Adrenal gland (tissue), 12 donors: ENCODE results near the gene PCED1A. TPM values are rescaled to one million over a fixed set of nuclear protein-coding genes. Genes with fewer than 3 reads are reported as not detected.

Experiments used
- DNase-seq, 7 donors: peaks; one replicate each; pipeline ENCODE4 v3.0.0-alpha.2; 2019 to 2020
- H3K27ac ChIP-seq, 5 donors: fragments of 200-600 bp; sonication (generic) in 4 of 5; 1 replicate in 3 of 5; 2 replicates in 2 of 5; pipeline versions ENCODE4 v1.5.1 to v1.8.0; 2016 to 2020; ENCODE audit warnings: mild to moderate bottlenecking in 1 of 5
- H3K27me3 ChIP-seq: fragments of 200-600 bp; 2 replicates; pipeline ENCODE4 v1.8.0; 2021
- H3K36me3 ChIP-seq, 2 donors: fragments of 200-600 bp; replicated peaks in 1 of 2; 1 replicate in 1 of 2; 2 replicates in 1 of 2; pipeline versions ENCODE4 v1.5.1 to v1.8.0; 2018 to 2022
- H3K4me1 ChIP-seq, 2 donors: fragments of 200-600 bp; replicated peaks in 1 of 2; 1 replicate in 1 of 2; 2 replicates in 1 of 2; pipeline versions ENCODE4 v1.5.1 to v1.8.0; 2018 to 2021
- H3K4me3 ChIP-seq, 4 donors: fragments of 200-600 bp; sonication (generic) in 3 of 4; one replicate each; pipeline ENCODE4 v1.5.1; 2016 to 2018
- H3K9me3 ChIP-seq, 3 donors: fragments of 200-600 bp; sonication (generic) in 1 of 3; replicated peaks in 1 of 3; 1 replicate in 2 of 3; 2 replicates in 1 of 3; pipeline versions ENCODE4 v1.5.1 to v1.8.0; 2016 to 2021
- CTCF ChIP-seq, 6 experiments: fragments of 450-650 bp in 4 of 6; fragments of 200-600 bp in 2 of 6; sonication (generic) in 1 of 6; IDR thresholded peaks; 1 replicate in 5 of 6; 2 replicates in 1 of 6; pipeline versions ENCODE4 v1.5.1 to v1.8.0; 2016 to 2021; ENCODE audit warnings: antibody characterized with exemption in 6 of 6, mild to moderate bottlenecking in 2 of 6, moderate library complexity in 1 of 6
- POLR2A ChIP-seq, 2 donors: fragments of 450-650 bp; IDR thresholded peaks; one replicate each; pipeline ENCODE4 v1.6.1; 2017; ENCODE audit warnings: antibody characterized with exemption in 2 of 2, mild to moderate bottlenecking in 2 of 2, moderate library complexity in 1 of 2
- WGBS, 4 donors: extraction: QIAGEN DNeasy Blood & Tissue Kit in 2 of 4; methylation state at CpG; one replicate each; pipeline versions ENCODE4 v1.1.5 to v1.1.7; 2013 to 2017; 5-methylcytosine and 5-hydroxymethylcytosine counted together
- intact Hi-C, 2 donors: fragments of 100-400 bp; cut with DNase I; formaldehyde crosslinking; loops; one replicate each; pipeline versions ENCODE4 v1.14.1 to v1.15.0; 2022 to 2023
- polyA plus RNA-seq, 3 donors: library from polyadenylated mRNA; stranded (reverse); fragments of 200-250 nt in 2 of 3; fragments of 350-450 nt in 1 of 3; fragmentation: Illumina TruSeq in 1 of 3; extraction: RNeasy Lipid Tissue Mini Kit (QIAGEN cat#74804) in 1 of 3; gene quantifications; one replicate each; pipeline ENCODE4 v1.2.3, GENCODE V29; 2013 to 2014
- total RNA-seq, 9 donors: library from RNA; depleted of rRNA in 4 of 9; stranded (reverse); fragments of >200 nt in 4 of 9; fragments of 120-200 nt in 1 of 9; fragmentation: NEBNext Ultra II Directional in 1 of 9; extraction: Animal tissue kit (Norgen Biotek cat#: 25700) in 1 of 9; gene quantifications; one replicate each; pipeline versions ENCODE4 v1.1.0 to v1.2.4, GENCODE V29; 2013 to 2023
- donor health status: healthy with polysubstance abuse.
- donor health status: Bipolar disorder and iron deficiency.
- donor health status: DM: yes; HTN: yes; CAD: no.
- donor health status: DM: no; HTN: no; CAD: no.
- donor health status: DM: no; HTN: no; CAD: no.
- donor health status: DM: yes; HTN: yes; CAD: no.

The PCED1A gene
- total and polyA plus RNA-seq, 12 donors: 9.6 to 244 (median 46.3) TPM

DNA sequence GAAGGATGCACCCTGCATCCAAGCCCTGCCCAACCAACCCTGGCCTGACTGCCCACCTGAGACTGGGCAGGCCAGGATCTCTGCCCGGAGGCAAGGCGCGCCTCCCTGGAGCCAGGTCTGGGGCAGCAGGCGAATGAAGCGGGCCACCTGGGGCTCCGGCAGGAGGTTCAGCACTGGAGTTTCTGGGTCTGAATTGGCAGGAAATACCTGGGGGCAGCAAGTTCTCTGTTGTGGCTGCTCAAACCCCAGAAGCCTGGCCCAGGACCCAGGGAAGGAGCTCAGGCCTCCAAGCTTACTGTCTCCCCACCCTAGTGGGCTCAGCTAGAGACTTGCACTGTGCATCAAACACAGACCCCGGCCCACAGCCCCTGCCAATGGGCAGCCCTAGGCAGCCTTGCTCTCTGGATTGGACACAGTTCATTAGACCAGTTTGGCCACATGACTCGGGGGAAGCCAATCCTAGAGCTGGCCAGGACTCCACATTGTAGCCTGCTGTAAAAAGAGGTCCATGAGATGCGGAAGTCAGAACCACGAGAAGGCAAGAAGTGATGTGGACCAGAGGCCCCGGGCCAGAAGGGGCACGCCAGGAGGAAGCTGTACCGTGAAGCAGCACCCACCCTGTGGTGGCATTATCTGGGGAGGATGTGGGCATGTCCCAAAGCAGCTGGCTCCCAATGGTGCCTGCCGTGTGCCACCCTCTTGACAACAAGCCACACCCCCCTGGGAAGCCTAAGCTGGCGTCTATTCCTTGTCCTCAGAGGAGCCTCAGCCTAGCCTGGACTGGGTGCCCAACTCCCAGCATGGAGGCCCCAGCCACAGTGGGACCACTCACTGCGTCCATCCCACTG, 43.1 kb downstream of the PCED1A start:
- DNase-seq: no peak
- Histone ChIP-seq H3K36me3 (no peaks in the 10 kb centered on the region), H3K9me3 (no peaks in the 10 kb centered on the region), H3K27ac (no peak overlapping the region), H3K4me3 (no peak overlapping the region), H3K27me3 (peaks cover 40% of the 10 kb centered on the region), H3K4me1 (peaks cover 0 to 5% of the 10 kb centered on the region in 2 donors)
- 76 to 81% (median 81%) methylated on average over 10 to 16 of the region's 16 CpGs for WGBS, 4 donors
- TF ChIP-seq POLR2A (IDR thresholded peaks at IDR 0.05) (no peak), CTCF (IDR thresholded peaks at IDR 0.05) (no peak)
- intact Hi-C loops: no loop called here

GRCh38 chr20:2796011-2796660, 44.3 kb downstream of the PCED1A start:
- no peak for DNase-seq
- WGBS, 4 donors: 83 to 94% (median 90%) methylated on average over 16 to 20 of the region's 20 CpGs
- peaks cover 28% of the 10 kb centered on the region for H3K27me3 ChIP-seq
- H3K36me3 ChIP-seq: no peaks in the 10 kb centered on the region
- intact Hi-C loops: no loop called here
- no peak for TF ChIP-seq CTCF (IDR thresholded peaks at IDR 0.05)
- no peak for TF ChIP-seq POLR2A (IDR thresholded peaks at IDR 0.05)
- no peak overlapping the region for H3K27ac ChIP-seq
- no peaks in the 10 kb centered on the region for H3K9me3 ChIP-seq
- H3K4me3 ChIP-seq: no peak overlapping the region
- peaks cover 0 to 1% of the 10 kb centered on the region in 2 donors for H3K4me1 ChIP-seq

GRCh38 chr20:2795451-2795850, 45.0 kb downstream of the PCED1A start:
- no peaks in the 10 kb centered on the region for H3K9me3 ChIP-seq
- H3K27me3 ChIP-seq: peaks cover 21% of the 10 kb centered on the region
- intact Hi-C loops: no loop called here
- DNase-seq: no peak
- TF ChIP-seq POLR2A (IDR thresholded peaks at IDR 0.05): no peak
- no peak for TF ChIP-seq CTCF (IDR thresholded peaks at IDR 0.05)
- WGBS, 4 donors: 67 to 85% (median 79%) methylated on average over 18 to 24 of the region's 24 CpGs
- H3K4me3 ChIP-seq: no peak overlapping the region
- H3K36me3 ChIP-seq: no peaks in the 10 kb centered on the region
- H3K4me1 ChIP-seq: no peaks in the 10 kb centered on the region
- H3K27ac ChIP-seq: no peak overlapping the region

GRCh38 chr20:2794866-2795447, 45.5 kb downstream of the PCED1A start:
- DNase-seq: no peak
- H3K27me3 ChIP-seq: peaks cover 16% of the 10 kb centered on the region
- H3K4me1 ChIP-seq: no peaks in the 10 kb centered on the region
- WGBS, 4 donors: 65 to 87% (median 82%) methylated on average over 2 to 11 of the region's 11 CpGs
- no peaks in the 10 kb centered on the region for H3K36me3 ChIP-seq
- no peak overlapping the region for H3K4me3 ChIP-seq
- no peak for TF ChIP-seq CTCF (IDR thresholded peaks at IDR 0.05)
- no peak for TF ChIP-seq POLR2A (IDR thresholded peaks at IDR 0.05)
- no peaks in the 10 kb centered on the region for H3K9me3 ChIP-seq
- intact Hi-C loops: no loop called here
- H3K27ac ChIP-seq: no peak overlapping the region
